Panc1 (cell line): ENCODE data around the gene CDC6. TPM values are rescaled to one million over a fixed set of nuclear protein-coding genes. Genes with fewer than 3 reads are reported as not detected.
A peak's percentile ranks its signal among the peaks of the same experiment; 100 is the strongest.

Source experiments
- ATAC-seq: fragments of 200-7000 bp; cut with Tn5 transposase; 2 replicates; pipeline ENCODE4 v1.9.1; 2020; ENCODE audit warnings: mild to moderate bottlenecking, moderate library complexity
- BruUV-seq: library from RNA; stranded (reverse); fragments of 400-500 nt; replicated peaks from 2 replicates; lab custom pipeline; 2021; lab: Mats Ljungman, UMichigan
- CTCF ChIA-PET: fragments of 300-600 bp; sonication (Branson Sonifier 250); formaldehyde crosslinking; loops from one replicate; lab custom pipeline; 2022; ENCODE audit warnings: antibody characterized with exemption; lab: Charles Lee
- POLR2A ChIA-PET: fragments of 300-600 bp; sonication (Branson Sonifier 250); formaldehyde crosslinking; loops from one replicate; lab custom pipeline; 2022; ENCODE audit warnings: antibody characterized with exemption; lab: Charles Lee
- DNase-seq: peaks from one replicate; pipeline ENCODE4 v3.0.0-alpha.2; 2010; ENCODE audit warnings: low read depth, low spot score
- H3K27ac ChIP-seq: 2 replicates; pipeline ENCODE4 v1.5.1; 2011; ENCODE audit warnings: mild to moderate bottlenecking, low read length, inconsistent platforms
- H3K27me3 ChIP-seq: fragments of 200-500 bp; sonication (Bioruptor generic); 2 replicates; pipeline ENCODE4 v1.6.0; 2014; ENCODE audit warnings: low read length, inconsistent platforms; ENCODE audit not compliant: control insufficient read depth, insufficient read depth
- H3K36me3 ChIP-seq: fragments of 200-500 bp; sonication (Bioruptor generic); 2 replicates; pipeline ENCODE4 v1.5.1; 2014; ENCODE audit warnings: inconsistent platforms, mild to moderate bottlenecking, low read length, moderate library complexity; ENCODE audit not compliant: control insufficient read depth, insufficient read depth
- H3K4me1 ChIP-seq: 2 replicates; pipeline ENCODE4 v1.5.1; 2011; ENCODE audit warnings: inconsistent platforms, mild to moderate bottlenecking, low read length, moderate library complexity; ENCODE audit not compliant: control insufficient read depth, insufficient read depth
- H3K4me3 ChIP-seq, 2 experiments: 2 replicates each; pipeline ENCODE4 v1.5.1; 2011 to 2012; ENCODE audit warnings: low read depth in 2 of 2, low read length in 2 of 2, mild to moderate bottlenecking in 2 of 2, inconsistent platforms in 1 of 2, moderate library complexity in 1 of 2
- H3K9me3 ChIP-seq: fragments of 200-500 bp; sonication (Bioruptor generic); 2 replicates; pipeline ENCODE4 v1.5.1; 2014; ENCODE audit warnings: low read depth, mild to moderate bottlenecking, inconsistent platforms, low read length, moderate library complexity; ENCODE audit not compliant: control insufficient read depth, insufficient read depth
- CTCF ChIP-seq: fragments of 450-650 bp; IDR thresholded peaks from 2 replicates; pipeline ENCODE4 v1.5.1; 2017; ENCODE audit warnings: mild to moderate bottlenecking
- POLR2AphosphoS5 ChIP-seq: IDR thresholded peaks from 2 replicates; pipeline ENCODE4 v1.6.1; 2012; ENCODE audit warnings: mild to moderate bottlenecking, low read depth, low read length, moderate library complexity
- SIN3A ChIP-seq: IDR thresholded peaks from 2 replicates; pipeline ENCODE4 v1.6.1; 2012; ENCODE audit warnings: low read depth, mild to moderate bottlenecking, low read length, moderate library complexity, borderline replicate concordance; ENCODE audit not compliant: insufficient read depth
- TCF7L2 ChIP-seq: IDR thresholded peaks from 2 replicates; pipeline ENCODE4 v1.6.1; 2011; ENCODE audit warnings: mild to moderate bottlenecking, low read depth, low read length, inconsistent platforms
- in situ Hi-C: cut with HindIII; loops from 2 replicates; pipeline ENCODE4 v1.10.0; 2016; ENCODE audit warnings: low sequenced_read_pairs, low pct_unique_long_range_greater_than_20kb
- intact Hi-C: fragments of 100-400 bp; cut with micrococcal nuclease; formaldehyde crosslinking; loops from one replicate; pipeline ENCODE4 v1.10.0; 2022; ENCODE audit not compliant: unreplicated experiment
- total RNA-seq: library from RNA; stranded (reverse); gene quantifications from one replicate; pipeline ENCODE4 v1.2.1, GENCODE V29; 2021; ENCODE audit not compliant: unreplicated experiment
- TF ChIP-seq, protein P1 (sequence below), 2 experiments: IDR thresholded peaks; 2 replicates each; pipeline ENCODE4 v1.6.1; 2011 to 2012; ENCODE audit warnings: low read depth in 2 of 2, control low read depth in 1 of 2, low read length in 1 of 2, mild to moderate bottlenecking in 1 of 2, moderate library complexity in 1 of 2; ENCODE audit not compliant: insufficient read depth in 1 of 2

CDC6 gene
- total RNA-seq, 1 experiment from 2014 or later, result 66.3 TPM

- peaks cover 77% of the 10 kb centered on the region for H3K4me1 ChIP-seq
- peak overlapping the region in 1 of 2 experiments; percentile 87; a peak in 3 of 4 replicates for H3K4me3 ChIP-seq
- peak overlapping the region; percentile 73 for H3K27ac ChIP-seq
- H3K27me3 ChIP-seq, result no peaks in the 10 kb centered on the region
- intact Hi-C loops, result no loop called here
- H3K9me3 ChIP-seq, result no peaks in the 10 kb centered on the region
- ChIA-PET CTCF (interaction anchor here (0.7 to 2.1 kb wide), 2 partner anchors 9 to 28 kb away, joined by 3 to 18 read pairs; no protein-coding TSS in a partner anchor), POLR2A (interaction anchor here (0.6 kb wide), 1 partner anchor 220 kb away, joined by 8 read pairs; no protein-coding TSS in a partner anchor)
- no TSS peak for BruUV-seq
- no peaks in the 10 kb centered on the region; the same call in 1 of the 2 replicates for H3K36me3 ChIP-seq
- TF ChIP-seq POLR2AphosphoS5 (no peak), SIN3A (no peak), CTCF (no peak), TCF7L2 (no peak)
- TF ChIP-seq, protein P1, sequence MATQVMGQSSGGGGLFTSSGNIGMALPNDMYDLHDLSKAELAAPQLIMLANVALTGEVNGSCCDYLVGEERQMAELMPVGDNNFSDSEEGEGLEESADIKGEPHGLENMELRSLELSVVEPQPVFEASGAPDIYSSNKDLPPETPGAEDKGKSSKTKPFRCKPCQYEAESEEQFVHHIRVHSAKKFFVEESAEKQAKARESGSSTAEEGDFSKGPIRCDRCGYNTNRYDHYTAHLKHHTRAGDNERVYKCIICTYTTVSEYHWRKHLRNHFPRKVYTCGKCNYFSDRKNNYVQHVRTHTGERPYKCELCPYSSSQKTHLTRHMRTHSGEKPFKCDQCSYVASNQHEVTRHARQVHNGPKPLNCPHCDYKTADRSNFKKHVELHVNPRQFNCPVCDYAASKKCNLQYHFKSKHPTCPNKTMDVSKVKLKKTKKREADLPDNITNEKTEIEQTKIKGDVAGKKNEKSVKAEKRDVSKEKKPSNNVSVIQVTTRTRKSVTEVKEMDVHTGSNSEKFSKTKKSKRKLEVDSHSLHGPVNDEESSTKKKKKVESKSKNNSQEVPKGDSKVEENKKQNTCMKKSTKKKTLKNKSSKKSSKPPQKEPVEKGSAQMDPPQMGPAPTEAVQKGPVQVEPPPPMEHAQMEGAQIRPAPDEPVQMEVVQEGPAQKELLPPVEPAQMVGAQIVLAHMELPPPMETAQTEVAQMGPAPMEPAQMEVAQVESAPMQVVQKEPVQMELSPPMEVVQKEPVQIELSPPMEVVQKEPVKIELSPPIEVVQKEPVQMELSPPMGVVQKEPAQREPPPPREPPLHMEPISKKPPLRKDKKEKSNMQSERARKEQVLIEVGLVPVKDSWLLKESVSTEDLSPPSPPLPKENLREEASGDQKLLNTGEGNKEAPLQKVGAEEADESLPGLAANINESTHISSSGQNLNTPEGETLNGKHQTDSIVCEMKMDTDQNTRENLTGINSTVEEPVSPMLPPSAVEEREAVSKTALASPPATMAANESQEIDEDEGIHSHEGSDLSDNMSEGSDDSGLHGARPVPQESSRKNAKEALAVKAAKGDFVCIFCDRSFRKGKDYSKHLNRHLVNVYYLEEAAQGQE (IDR thresholded peaks at IDR 0.05; ENCODE audit: insufficient read depth in 1 of 2, low read depth in 2 of 2, low read length in 1 of 2), result no peak
- DNase-seq (no peak), ATAC-seq (no peak)
- in situ Hi-C loops, result no loop called here
These were observed 28.2 kb downstream of the CDC6 start for GRCh38 chr17:40315678-40316570.

GRCh38 chr17:40316571-40317344 lies 29.1 kb downstream of the CDC6 start:
- H3K4me3 ChIP-seq, result peak overlapping the region; percentile 72 to 87
- TF ChIP-seq TCF7L2 (no peak), SIN3A (0 out of 2 replicates have a peak, but pooled peaks have one; percentile 74)
- ChIA-PET POLR2A (interaction anchor here (0.6 to 0.8 kb wide), 4 partner anchors 8 to 726 kb away, joined by 3 to 11 read pairs (median 7); no protein-coding TSS in a partner anchor), CTCF (interaction anchor here (0.6 to 2.1 kb wide), 11 partner anchors 8 to 172 kb away, joined by 3 to 18 read pairs (median 6); partner anchors contain the start of gene RARA)
- peak overlapping the region; percentile 85 for H3K27ac ChIP-seq
- DNase-seq (no peak), ATAC-seq (peak; percentile 20)
- intact Hi-C loops (no loop called here), in situ Hi-C loops (no loop called here)
- no peaks in the 10 kb centered on the region for H3K27me3 ChIP-seq
- H3K36me3 ChIP-seq, result no peaks in the 10 kb centered on the region; the same call in 1 of the 2 replicates
- H3K4me1 ChIP-seq, result peaks cover 77% of the 10 kb centered on the region
- no peaks in the 10 kb centered on the region for H3K9me3 ChIP-seq
- BruUV-seq, result no TSS peak
